HL-60 (cell line): ENCODE results near the gene BCL11A.
A peak's percentile ranks its signal among the peaks of the same experiment; 100 is the strongest.

Experiments
- DNase-seq, 2 experiments: peaks; one replicate each; pipeline ENCODE4 v3.0.0-alpha.2; 2010 to 2020; ENCODE audit warnings: low read depth in 1 of 2, low spot score in 1 of 2
- H3K27ac ChIP-seq: fragments of 250-450 bp; sonication (Bioruptor Pico); replicated peaks from 2 replicates; pipeline ENCODE4 v1.5.1; 2020; ENCODE audit warnings: mild to moderate bottlenecking, moderate library complexity
- H3K27me3 ChIP-seq: fragments of 250-450 bp; sonication (Bioruptor Pico); 2 replicates; pipeline ENCODE4 v1.5.1; 2021; ENCODE audit warnings: mild to moderate bottlenecking, moderate library complexity; ENCODE audit not compliant: insufficient read depth, poor library complexity, severe bottlenecking
- H3K4me3 ChIP-seq: replicated peaks from 2 replicates; pipeline ENCODE4 v1.5.1; 2011; ENCODE audit warnings: mild to moderate bottlenecking, control low read depth, low read length; ENCODE audit not compliant: insufficient read depth
- GABPA ChIP-seq: IDR thresholded peaks from 2 replicates; pipeline ENCODE4 v1.6.1; 2012; ENCODE audit warnings: low read depth
- POLR2AphosphoS5 ChIP-seq: IDR thresholded peaks from 2 replicates; pipeline ENCODE4 v1.6.1; 2012; ENCODE audit warnings: low read depth
- REST ChIP-seq: IDR thresholded peaks from 2 replicates; pipeline ENCODE4 v1.6.1; 2012; ENCODE audit warnings: low read depth; ENCODE audit not compliant: insufficient replicate concordance
- SPI1 ChIP-seq: IDR thresholded peaks from 2 replicates; pipeline ENCODE4 v1.6.1; 2012; ENCODE audit warnings: low read depth, mild to moderate bottlenecking, borderline replicate concordance
- TF ChIP-seq, protein P1 (sequence below): IDR thresholded peaks from one replicate; pipeline ENCODE4 v1.5.1; 2011; ENCODE audit warnings: low read length, control low read depth, inconsistent platforms; ENCODE audit not compliant: insufficient read depth

BCL11A gene

DNA sequence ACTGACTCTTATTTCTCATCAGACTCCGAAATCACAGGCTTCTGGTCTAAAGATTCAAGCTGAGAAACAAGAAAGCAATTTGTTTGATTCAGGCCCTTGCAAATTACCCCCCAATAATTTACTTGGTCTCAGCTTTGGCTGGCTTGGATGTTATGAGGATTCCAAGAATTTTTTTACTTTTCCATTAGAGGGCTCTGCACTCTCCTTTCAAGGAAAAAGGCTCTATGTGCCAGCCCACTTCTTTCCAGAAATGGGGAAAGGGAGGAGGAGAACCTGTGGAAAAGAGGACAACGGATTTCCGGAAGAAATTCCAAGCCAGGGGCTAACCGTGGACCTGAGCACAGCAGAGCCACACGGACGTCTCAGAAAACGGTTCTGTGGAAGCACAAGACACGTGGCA lies 44.4 kb downstream of the BCL11A start:
- DNase-seq, result no peak
- H3K27me3 ChIP-seq, result no peaks in the 10 kb centered on the region
- H3K27ac ChIP-seq, result no peak overlapping the region; the same call in 1 of the 2 replicates
- H3K4me3 ChIP-seq, result no peak overlapping the region
- TF ChIP-seq GABPA (no peak), POLR2AphosphoS5 (no peak), SPI1 (no peak), REST (no peak)

GRCh38 chr2:60508339-60508917 lies 45.0 kb downstream of the BCL11A start:
- Histone ChIP-seq H3K27me3 (no peaks in the 10 kb centered on the region), H3K27ac (peak overlapping the region; percentile 26), H3K4me3 (no peak overlapping the region)

GRCh38 chr2:60507211-60507965 lies 46.1 kb downstream of the BCL11A start:
- no peak overlapping the region for H3K4me3 ChIP-seq
- DNase-seq, result peak in 1 of 2 experiments; percentile 82
- H3K27me3 ChIP-seq, result no peaks in the 10 kb centered on the region
- TF ChIP-seq, protein P1, sequence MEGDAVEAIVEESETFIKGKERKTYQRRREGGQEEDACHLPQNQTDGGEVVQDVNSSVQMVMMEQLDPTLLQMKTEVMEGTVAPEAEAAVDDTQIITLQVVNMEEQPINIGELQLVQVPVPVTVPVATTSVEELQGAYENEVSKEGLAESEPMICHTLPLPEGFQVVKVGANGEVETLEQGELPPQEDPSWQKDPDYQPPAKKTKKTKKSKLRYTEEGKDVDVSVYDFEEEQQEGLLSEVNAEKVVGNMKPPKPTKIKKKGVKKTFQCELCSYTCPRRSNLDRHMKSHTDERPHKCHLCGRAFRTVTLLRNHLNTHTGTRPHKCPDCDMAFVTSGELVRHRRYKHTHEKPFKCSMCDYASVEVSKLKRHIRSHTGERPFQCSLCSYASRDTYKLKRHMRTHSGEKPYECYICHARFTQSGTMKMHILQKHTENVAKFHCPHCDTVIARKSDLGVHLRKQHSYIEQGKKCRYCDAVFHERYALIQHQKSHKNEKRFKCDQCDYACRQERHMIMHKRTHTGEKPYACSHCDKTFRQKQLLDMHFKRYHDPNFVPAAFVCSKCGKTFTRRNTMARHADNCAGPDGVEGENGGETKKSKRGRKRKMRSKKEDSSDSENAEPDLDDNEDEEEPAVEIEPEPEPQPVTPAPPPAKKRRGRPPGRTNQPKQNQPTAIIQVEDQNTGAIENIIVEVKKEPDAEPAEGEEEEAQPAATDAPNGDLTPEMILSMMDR, result no peak
- no peak for TF ChIP-seq GABPA
- TF ChIP-seq REST, result no peak
- TF ChIP-seq POLR2AphosphoS5, result no peak; the same call in 1 of the 2 replicates
- TF ChIP-seq SPI1, result no peak
- H3K27ac ChIP-seq, result peak overlapping the region; percentile 26

More at GRCh38 chr2:60508339-60508917, 45.0 kb downstream of the BCL11A start:
- no peak for DNase-seq
- TF ChIP-seq REST (no peak), POLR2AphosphoS5 (no peak), GABPA (no peak), SPI1 (no peak)
- TF ChIP-seq, protein P1, result no peak
